CD4-positive, alpha-beta memory T cell (primary cell): ENCODE measurements around the gene CCSER2. TPM values are rescaled to one million over a fixed set of nuclear protein-coding genes. Genes with fewer than 3 reads are reported as not detected.
"Not testable (repeated sequence)": the region's sequence is repeated elsewhere in the genome, so short reads cannot be mapped to it uniquely, and the experiment has no call there.

Experiments
- CTCF ChIA-PET: fragments of 350-600 bp; sonication (Branson Sonifier 250); formaldehyde crosslinking; loops from one replicate; lab custom pipeline; 2021; ENCODE audit warnings: inconsistent platforms; ENCODE audit not compliant: partially characterized antibody; lab: Charles Lee
- POLR2A ChIA-PET: fragments of 350-600 bp; sonication (Branson Sonifier 250); formaldehyde crosslinking; loops from one replicate; lab custom pipeline; 2021; ENCODE audit not compliant: partially characterized antibody; lab: Charles Lee
- DNase-seq, 5 donors: peaks; one replicate each; pipeline versions ENCODE4 v3.0.0 to v3.0.0-alpha.2; 2020 to 2022; ENCODE audit warnings: mixed read lengths in 1 of 5
- H3K27ac ChIP-seq: one replicate; pipeline ENCODE4 v1.7.0; 2013; ENCODE audit warnings: low read depth, low read length
- H3K27me3 ChIP-seq: 2 replicates; pipeline ENCODE4 v1.7.0; 2013; ENCODE audit warnings: mild to moderate bottlenecking, low read length, moderate library complexity; ENCODE audit not compliant: insufficient read depth
- H3K36me3 ChIP-seq: 2 replicates; pipeline ENCODE4 v1.7.0; 2013; ENCODE audit warnings: mild to moderate bottlenecking, low read length, moderate library complexity; ENCODE audit not compliant: insufficient read depth
- H3K4me1 ChIP-seq: 2 replicates; pipeline ENCODE4 v1.7.0; 2013; ENCODE audit warnings: mild to moderate bottlenecking, low read length, moderate library complexity; ENCODE audit not compliant: insufficient read depth
- H3K4me3 ChIP-seq, 2 donors: one replicate each; pipeline ENCODE4 v1.7.0; 2013; ENCODE audit warnings: low read length in 2 of 2, mild to moderate bottlenecking in 1 of 2
- H3K9me3 ChIP-seq, 2 donors: one replicate each; pipeline ENCODE4 v1.7.0; 2013; ENCODE audit warnings: low read length in 2 of 2, control low read depth in 1 of 2; ENCODE audit not compliant: control insufficient read depth in 1 of 2
- H3K27ac Mint-ChIP-seq, 7 donors: one replicate each; pipeline ENCODE4 v1.8.0; 2020 to 2021; ENCODE audit warnings: mixed read lengths in 7 of 7, mild to moderate bottlenecking in 6 of 7, inconsistent platforms in 3 of 7, moderate library complexity in 3 of 7
- H3K27me3 Mint-ChIP-seq, 2 donors: one replicate each; pipeline ENCODE4 v1.8.0; 2020 to 2021; ENCODE audit warnings: mixed read lengths in 2 of 2
- H3K36me3 Mint-ChIP-seq, 2 donors: one replicate each; pipeline ENCODE4 v1.8.0; 2020 to 2021; ENCODE audit warnings: mixed read lengths in 2 of 2, inconsistent platforms in 1 of 2, mild to moderate bottlenecking in 1 of 2
- H3K4me1 Mint-ChIP-seq, 4 donors: one replicate each; pipeline ENCODE4 v1.8.0; 2020 to 2021; ENCODE audit warnings: mixed read lengths in 4 of 4, mild to moderate bottlenecking in 1 of 4
- H3K4me3 Mint-ChIP-seq, 8 donors: one replicate each; pipeline ENCODE4 v1.8.0; 2020 to 2021; ENCODE audit warnings: mixed read lengths in 8 of 8, mild to moderate bottlenecking in 7 of 8, moderate library complexity in 6 of 8, inconsistent platforms in 3 of 8
- H3K9me3 Mint-ChIP-seq, 8 donors: one replicate each; pipeline ENCODE4 v1.8.0; 2020 to 2021; ENCODE audit warnings: mixed read lengths in 8 of 8, mild to moderate bottlenecking in 5 of 8, inconsistent platforms in 3 of 8, moderate library complexity in 1 of 8
- intact Hi-C: fragments of 100-400 bp; cut with micrococcal nuclease; formaldehyde crosslinking; loops from one replicate; pipeline ENCODE4 v1.15.1; 2023
- polyA plus RNA-seq, 2 donors: library from polyadenylated mRNA; unstranded; fragments of 300-500 nt; fragmentation: Illumina TruSeq; gene quantifications; one replicate each; pipeline ENCODE4 v1.2.3, GENCODE V29; 2021
- total RNA-seq, 2 experiments: library from RNA; stranded (reverse); gene quantifications; one replicate each; pipeline ENCODE4 v1.2.3, GENCODE V29; 2021

The CCSER2 gene
- total and polyA plus RNA-seq, 4 experiments from 2014 or later: 89.8 to 151 (median 119) TPM

DNA sequence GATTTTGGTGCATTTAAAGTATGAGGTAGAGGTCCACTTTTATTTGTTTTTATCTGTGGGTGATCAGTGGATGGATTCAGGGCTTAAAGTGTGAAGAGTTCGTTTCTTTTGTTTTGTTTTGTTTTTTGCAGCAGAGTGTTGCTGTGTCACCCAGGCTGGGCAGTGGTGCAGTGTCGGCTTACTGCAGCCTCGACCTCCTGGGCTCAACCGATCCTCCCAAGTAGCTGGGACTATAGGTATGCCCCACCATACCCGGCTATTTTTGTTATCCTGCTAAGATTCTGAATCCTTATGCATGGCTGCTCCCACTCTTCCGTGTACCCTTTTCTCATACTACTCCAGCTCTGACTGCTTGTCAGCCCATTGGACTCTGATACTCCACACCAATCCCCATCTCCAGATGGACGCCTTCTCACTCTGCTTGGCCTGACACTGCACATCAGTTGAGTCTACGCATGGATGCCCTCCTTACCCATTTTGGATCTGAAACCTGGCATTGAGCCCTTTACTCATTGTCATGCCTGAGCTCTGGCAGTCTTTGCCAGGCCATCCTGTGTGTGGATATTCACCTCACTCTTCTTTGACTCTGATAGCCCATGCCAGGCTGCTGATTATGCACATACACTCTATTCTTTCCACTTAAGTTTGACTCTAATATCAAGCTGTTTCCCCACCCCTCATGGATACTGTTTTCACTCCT is 119.5 kb downstream of the CCSER2 start:
- Mint-ChIP-seq H3K4me3 (no peak overlapping the region), H3K36me3 (peaks cover 44 to 64% of the 10 kb centered on the region in 2 donors), H3K9me3 (no peaks in the 10 kb centered on the region), H3K27me3 (no peaks in the 10 kb centered on the region), H3K4me1 (peaks cover 4 to 21% (median 15%) of the 10 kb centered on the region in 4 donors), H3K27ac (peak overlapping the region in 1 of 7 donors; percentile 20)
- intact Hi-C loops: no loop called here
- H3K36me3 ChIP-seq: no peaks in the 10 kb centered on the region
- H3K27ac ChIP-seq: no peak overlapping the region
- H3K4me3 ChIP-seq: no peak overlapping the region
- no peak for DNase-seq
- no peaks in the 10 kb centered on the region for H3K4me1 ChIP-seq
- no peaks in the 10 kb centered on the region for H3K27me3 ChIP-seq
- POLR2A ChIA-PET: no interaction called here
- no peaks in the 10 kb centered on the region for H3K9me3 ChIP-seq
- CTCF ChIA-PET: no interaction called here

DNA sequence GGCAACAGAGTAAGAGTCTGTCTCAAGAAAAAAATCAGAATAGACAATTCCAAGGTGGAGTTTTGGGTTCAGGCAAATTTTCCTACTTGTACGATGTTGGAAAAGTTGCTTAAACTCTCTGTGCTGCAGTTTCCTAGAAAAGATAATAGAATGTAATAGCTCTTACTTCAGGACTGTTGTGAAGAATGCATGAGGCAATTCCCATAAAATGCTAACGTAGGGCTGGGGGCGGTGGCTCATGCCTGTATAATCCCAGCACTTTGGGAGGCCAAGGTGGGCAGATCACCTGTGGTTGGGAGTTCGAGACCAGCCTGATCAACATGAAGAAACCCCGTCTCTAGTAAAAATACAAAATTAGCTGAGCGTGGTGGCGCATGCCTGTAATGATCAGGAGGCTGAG is 121.0 kb downstream of the CCSER2 start:
- POLR2A ChIA-PET, H3K9me3 Mint-ChIP-seq, H3K4me3 Mint-ChIP-seq, H3K4me3 ChIP-seq, H3K9me3 ChIP-seq, H3K27ac ChIP-seq, intact Hi-C loops, H3K27me3 ChIP-seq, H3K4me1 ChIP-seq, DNase-seq, H3K27ac Mint-ChIP-seq, H3K36me3 ChIP-seq, H3K27me3 Mint-ChIP-seq: not testable (repeated sequence)
- H3K4me1 Mint-ChIP-seq: peaks cover 7 to 15% (median 12%) of the 10 kb centered on the region in 4 donors
- CTCF ChIA-PET: interaction anchor here (1.3 kb wide), 1 partner anchor 88 kb away, joined by 3 read pairs; no protein-coding TSS in a partner anchor
- peaks cover 42 to 55% of the 10 kb centered on the region in 2 donors for H3K36me3 Mint-ChIP-seq

DNA sequence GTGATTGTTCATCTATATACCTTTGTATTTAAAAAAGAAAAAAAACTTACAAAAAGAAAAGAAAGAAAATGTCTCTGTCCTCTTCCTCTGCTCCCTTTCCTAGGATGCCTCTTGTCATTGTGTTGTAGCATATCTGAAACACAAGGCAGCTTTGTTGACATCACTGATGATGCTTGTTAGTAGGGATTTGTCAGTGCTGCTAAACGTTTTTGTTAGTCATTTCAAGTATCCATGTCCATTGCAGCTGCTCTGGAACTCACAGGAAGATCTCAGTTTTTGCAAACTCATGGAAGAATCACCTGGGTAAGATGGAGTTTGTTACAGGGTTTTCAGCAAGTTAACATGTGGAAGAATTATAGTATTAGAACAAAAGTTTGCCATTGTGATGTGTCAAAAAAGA is 123.6 kb downstream of the CCSER2 start:
- no peak overlapping the region for H3K27ac Mint-ChIP-seq
- POLR2A ChIA-PET: no interaction called here
- Histone ChIP-seq H3K27me3 (no peaks in the 10 kb centered on the region), H3K27ac (no peak overlapping the region), H3K4me3 (no peak overlapping the region), H3K4me1 (no peaks in the 10 kb centered on the region), H3K9me3 (no peaks in the 10 kb centered on the region), H3K36me3 (no peaks in the 10 kb centered on the region)
- CTCF ChIA-PET: interaction anchor here (1.1 kb wide), 1 partner anchor 22 kb away, joined by 4 read pairs; no protein-coding TSS in a partner anchor
- DNase-seq: no peak
- peaks cover 12 to 22% (median 19%) of the 10 kb centered on the region in 4 donors for H3K4me1 Mint-ChIP-seq
- intact Hi-C loops: no loop called here
- H3K4me3 Mint-ChIP-seq: no peak overlapping the region
- no peaks in the 10 kb centered on the region for H3K27me3 Mint-ChIP-seq
- no peaks in the 10 kb centered on the region for H3K9me3 Mint-ChIP-seq
- peaks cover 47 to 55% of the 10 kb centered on the region in 2 donors for H3K36me3 Mint-ChIP-seq

DNA sequence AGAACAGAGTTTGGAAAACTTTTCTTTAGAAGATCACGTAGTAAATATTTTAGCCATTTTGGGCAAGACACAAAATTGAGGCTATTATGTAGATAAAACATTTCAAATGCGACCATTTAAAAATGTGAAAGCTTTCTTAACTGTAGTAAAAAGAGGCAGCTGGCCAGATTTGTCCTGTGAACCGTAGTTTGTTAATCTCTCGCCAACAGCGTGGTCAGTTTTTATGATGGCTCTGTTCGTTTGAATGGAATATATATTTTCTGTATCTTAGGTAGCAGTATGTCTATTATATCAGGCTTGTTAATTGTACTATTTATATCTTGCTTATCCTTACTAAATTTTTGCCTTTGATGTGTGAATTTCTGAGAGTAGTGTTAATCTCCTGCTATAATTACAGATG is 124.9 kb downstream of the CCSER2 start:
- no peaks in the 10 kb centered on the region for H3K27me3 Mint-ChIP-seq
- POLR2A ChIA-PET: no interaction called here
- no peak overlapping the region for H3K4me3 Mint-ChIP-seq
- H3K36me3 Mint-ChIP-seq: peaks cover 39 to 47% of the 10 kb centered on the region in 2 donors
- H3K9me3 Mint-ChIP-seq: no peaks in the 10 kb centered on the region
- CTCF ChIA-PET: no interaction called here
- Histone ChIP-seq H3K36me3 (no peaks in the 10 kb centered on the region), H3K4me1 (no peaks in the 10 kb centered on the region), H3K27me3 (no peaks in the 10 kb centered on the region), H3K4me3 (no peak overlapping the region), H3K9me3 (no peaks in the 10 kb centered on the region), H3K27ac (no peak overlapping the region)
- H3K4me1 Mint-ChIP-seq: peaks cover 8 to 16% (median 14%) of the 10 kb centered on the region in 4 donors
- DNase-seq: no peak
- intact Hi-C loops: no loop called here
- no peak overlapping the region for H3K27ac Mint-ChIP-seq

DNA sequence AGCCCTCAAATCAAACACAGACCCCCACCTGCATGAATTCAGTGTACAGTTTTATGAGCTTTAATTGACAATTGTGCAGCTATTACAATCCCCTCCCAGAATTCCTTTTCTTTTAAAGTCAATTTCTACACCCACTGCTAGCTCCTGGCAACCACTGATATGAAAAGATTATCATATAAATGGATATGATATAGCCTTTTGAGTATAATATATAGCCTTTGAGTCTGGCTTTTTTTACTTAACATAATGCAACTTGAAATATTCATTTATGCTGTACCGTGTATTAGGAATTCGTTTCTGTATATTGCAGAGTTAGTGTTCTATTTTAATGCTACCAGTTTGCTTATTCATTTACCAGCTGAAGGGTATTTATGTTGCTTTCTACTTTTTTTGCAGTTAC is 127.7 kb downstream of the CCSER2 start:
- ChIA-PET POLR2A (no interaction called here), CTCF (interaction anchor here (1.1 to 2.1 kb wide), 2 partner anchors 26 to 104 kb away, joined by 4 to 8 read pairs; no protein-coding TSS in a partner anchor)

DNA sequence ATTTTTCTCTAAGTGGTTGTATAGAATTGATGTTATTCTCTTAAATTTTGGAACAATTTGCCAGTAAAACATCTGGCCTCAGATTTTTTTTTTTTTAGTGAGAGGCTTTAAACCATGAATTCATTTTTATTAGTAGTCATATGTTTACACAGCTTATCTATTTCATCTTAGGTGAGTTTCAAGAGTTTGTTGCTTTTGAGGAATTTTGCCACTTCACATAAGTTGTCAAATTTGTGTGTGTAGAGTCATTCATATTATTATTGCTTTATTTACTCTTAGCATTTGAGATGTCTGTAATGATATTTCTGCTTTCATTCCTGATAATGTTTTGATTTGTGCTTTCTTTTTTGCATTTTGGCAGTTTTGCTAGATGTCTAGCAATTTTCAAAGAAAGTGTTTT is 132.1 kb downstream of the CCSER2 start:
- POLR2A ChIA-PET: no interaction called here
- Mint-ChIP-seq H3K4me1 (peaks cover 12 to 31% (median 20%) of the 10 kb centered on the region in 4 donors), H3K27me3 (no peaks in the 10 kb centered on the region)

More for the DNA sequence above, 127.7 kb downstream of the CCSER2 start:
- Mint-ChIP-seq H3K27me3 (no peaks in the 10 kb centered on the region), H3K27ac (peak overlapping the region in 4 of 7 donors; percentile 10 to 52 (median 16)), H3K36me3 (peaks cover 51% of the 10 kb centered on the region in 2 donors), H3K4me3 (no peak overlapping the region), H3K9me3 (peaks cover 0 to 8% (median 0%) of the 10 kb centered on the region in 8 donors), H3K4me1 (peaks cover 13 to 23% (median 18%) of the 10 kb centered on the region in 4 donors)
- Histone ChIP-seq H3K27ac (no peak overlapping the region), H3K4me1 (no peaks in the 10 kb centered on the region), H3K27me3 (no peaks in the 10 kb centered on the region), H3K9me3 (no peaks in the 10 kb centered on the region), H3K36me3 (no peaks in the 10 kb centered on the region), H3K4me3 (no peak overlapping the region)
- intact Hi-C loops: no loop called here
- DNase-seq: no peak

DNA sequence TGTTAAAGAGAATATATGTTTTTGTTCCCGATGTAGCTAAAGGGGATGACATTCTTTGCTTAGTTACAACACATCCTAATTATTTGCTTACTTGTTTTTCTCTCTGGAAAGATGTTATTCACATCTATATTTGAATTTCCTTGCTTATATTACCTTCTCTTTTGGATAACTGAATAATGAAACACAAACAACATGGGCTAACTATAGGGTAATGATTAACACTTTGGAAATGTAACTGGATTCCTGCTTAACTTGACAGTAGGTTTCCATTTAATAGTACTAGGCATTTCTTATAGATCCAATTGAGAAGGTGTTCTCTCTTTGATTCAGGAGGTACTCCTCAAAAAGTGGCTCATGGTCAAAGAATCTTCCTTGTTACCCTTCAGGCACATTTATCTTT is 141.1 kb downstream of the CCSER2 start:
- no peak overlapping the region for H3K4me3 Mint-ChIP-seq
- POLR2A ChIA-PET: no interaction called here
- H3K36me3 Mint-ChIP-seq: peaks cover 41 to 62% of the 10 kb centered on the region in 2 donors
- Histone ChIP-seq H3K4me1 (no peaks in the 10 kb centered on the region), H3K36me3 (peaks cover 12% of the 10 kb centered on the region), H3K27me3 (no peaks in the 10 kb centered on the region), H3K9me3 (no peaks in the 10 kb centered on the region), H3K27ac (no peak overlapping the region), H3K4me3 (no peak overlapping the region)
- no peak for DNase-seq
- H3K4me1 Mint-ChIP-seq: peaks cover 0 to 18% (median 9%) of the 10 kb centered on the region in 4 donors
- intact Hi-C loops: no loop called here
- H3K27me3 Mint-ChIP-seq: no peaks in the 10 kb centered on the region
- H3K27ac Mint-ChIP-seq: peak overlapping the region in 1 of 7 donors; percentile 37
- no peaks in the 10 kb centered on the region for H3K9me3 Mint-ChIP-seq
- CTCF ChIA-PET: interaction anchor here (0.5 to 1.8 kb wide), 3 partner anchors 19 to 71 kb away, joined by 3 to 5 read pairs (median 4); no protein-coding TSS in a partner anchor

More for the DNA sequence above, 132.1 kb downstream of the CCSER2 start:
- H3K36me3 ChIP-seq: no peaks in the 10 kb centered on the region
- Mint-ChIP-seq H3K36me3 (peaks cover 48 to 57% of the 10 kb centered on the region in 2 donors), H3K9me3 (peaks cover 0 to 8% (median 0%) of the 10 kb centered on the region in 8 donors), H3K27ac (no peak overlapping the region), H3K4me3 (no peak overlapping the region)
- no peak overlapping the region for H3K4me3 ChIP-seq
- no peaks in the 10 kb centered on the region for H3K27me3 ChIP-seq
- no peak overlapping the region for H3K27ac ChIP-seq
- H3K4me1 ChIP-seq: no peaks in the 10 kb centered on the region
- H3K9me3 ChIP-seq: no peaks in the 10 kb centered on the region
- CTCF ChIA-PET: no interaction called here
- DNase-seq: no peak
- intact Hi-C loops: no loop called here
